Breast epithelium (tissue), 3 donors: ENCODE measurements around the gene NUDT9.
"Not testable (repeated sequence)": the region's sequence is repeated elsewhere in the genome, so short reads cannot be mapped to it uniquely, and the experiment has no call there.

Experiments used
- CTCF ChIP-seq, 3 donors: fragments of 450-650 bp; IDR thresholded peaks; one replicate each; pipeline ENCODE4 v1.5.1; 2016 to 2017; ENCODE audit warnings: antibody characterized with exemption in 3 of 3, mild to moderate bottlenecking in 3 of 3, moderate library complexity in 3 of 3
- POLR2AphosphoS5 ChIP-seq, 3 donors: sonication (generic); formaldehyde crosslinking; IDR thresholded peaks; one replicate each; pipeline ENCODE4 v1.6.1; 2017; ENCODE audit warnings: antibody characterized with exemption in 3 of 3

GRCh38 chr4:87483247-87483646 lies 60.9 kb downstream of the NUDT9 start:
- not testable (repeated sequence) for TF ChIP-seq POLR2AphosphoS5, CTCF (IDR thresholded peaks at IDR 0.05)
